Measurements from ENCODE around the gene CDHR4. TPM values are rescaled to one million over a fixed set of nuclear protein-coding genes. Genes with fewer than 3 reads are reported as not detected.
A peak's percentile ranks its signal among the peaks of the same experiment; 100 is the strongest.

Gene CDHR4
- total RNA-seq, 2 donors from 2014 or later = not detected

- peaks cover 11% of the 10 kb centered on the region for H3K4me1 Mint-ChIP-seq
- H3K4me1 ChIP-seq (ENCODE audit: control insufficient read depth, insufficient read depth, low read length) = no peaks in the 10 kb centered on the region
- no peak overlapping the region for H3K4me3 Mint-ChIP-seq
- no peak overlapping the region for H3K4me3 ChIP-seq (ENCODE audit: low read length)
- H3K36me3 ChIP-seq (ENCODE audit: control insufficient read depth, insufficient read depth, low read length) = no peaks in the 10 kb centered on the region
- H3K27ac ChIP-seq (ENCODE audit: low read depth, low read length) = peak overlapping the region; percentile 70
- no peak overlapping the region for H3K27ac Mint-ChIP-seq
- peak; percentile 66 for DNase-seq
- TF ChIP-seq CTCF (conservative IDR thresholded peaks at IDR 0.05) = no peak
- H3K9me3 Mint-ChIP-seq = no peaks in the 10 kb centered on the region
- no peaks in the 10 kb centered on the region for H3K36me3 Mint-ChIP-seq (ENCODE audit: low read depth)
- H3K27me3 Mint-ChIP-seq (ENCODE audit: insufficient read depth) = peaks cover 38% of the 10 kb centered on the region
- WGBS, 2 experiments (ENCODE audit: insufficient coverage in 1 of 2, insufficient read length in 1 of 2) = 74 to 75% methylated on average over 9 to 11 of the region's 11 CpGs
- peaks cover 43% of the 10 kb centered on the region for H3K27me3 ChIP-seq (ENCODE audit: control insufficient read depth, insufficient read depth, low read length, poor library complexity, severe bottlenecking)
- no peak overlapping the region for H3K9ac ChIP-seq (ENCODE audit: extremely low read depth, low read length, poor library complexity, severe bottlenecking)
- no peaks in the 10 kb centered on the region for H3K9me3 ChIP-seq (ENCODE audit: control insufficient read depth, low read length)
Observed at GRCh38 chr3:49805897-49806701, 6.4 kb upstream of the CDHR4 start.

GRCh38 chr3:49805367-49805782, 5.7 kb upstream of the CDHR4 start:
- Mint-ChIP-seq H3K36me3 (ENCODE audit: low read depth) (no peaks in the 10 kb centered on the region), H3K4me3 (no peak overlapping the region), H3K27ac (no peak overlapping the region), H3K4me1 (peaks cover 11% of the 10 kb centered on the region), H3K9me3 (no peaks in the 10 kb centered on the region), H3K27me3 (ENCODE audit: insufficient read depth) (peaks cover 43% of the 10 kb centered on the region)
- Histone ChIP-seq H3K27me3 (ENCODE audit: control insufficient read depth, insufficient read depth, low read length, poor library complexity, severe bottlenecking) (peaks cover 50% of the 10 kb centered on the region), H3K27ac (ENCODE audit: low read depth, low read length) (no peak overlapping the region), H3K9ac (ENCODE audit: extremely low read depth, low read length, poor library complexity, severe bottlenecking) (no peak overlapping the region), H3K4me1 (ENCODE audit: control insufficient read depth, insufficient read depth, low read length) (no peaks in the 10 kb centered on the region), H3K9me3 (ENCODE audit: control insufficient read depth, low read length) (no peaks in the 10 kb centered on the region), H3K4me3 (ENCODE audit: low read length) (no peak overlapping the region), H3K36me3 (ENCODE audit: control insufficient read depth, insufficient read depth, low read length) (no peaks in the 10 kb centered on the region)
- no peak for DNase-seq
- 80% methylated on average over 3 of the region's 3 CpGs; no CpG with 5 or more reads in 1 of the 2 experiments for WGBS, 2 experiments (ENCODE audit: insufficient coverage in 1 of 2, insufficient read length in 1 of 2)
- TF ChIP-seq CTCF (conservative IDR thresholded peaks at IDR 0.05) = no peak

GRCh38 chr3:49804141-49805041, 4.7 kb upstream of the CDHR4 start:
- no peaks in the 10 kb centered on the region for H3K36me3 ChIP-seq (ENCODE audit: control insufficient read depth, insufficient read depth, low read length)
- TF ChIP-seq CTCF (conservative IDR thresholded peaks at IDR 0.05) = no peak
- WGBS, 2 experiments (ENCODE audit: insufficient coverage in 1 of 2, insufficient read length in 1 of 2) = 92 to 93% methylated on average over 22 to 26 of the region's 26 CpGs
- no peak for DNase-seq
- peaks cover 11% of the 10 kb centered on the region for H3K4me1 Mint-ChIP-seq
- H3K4me3 Mint-ChIP-seq = no peak overlapping the region
- no peak overlapping the region for H3K9ac ChIP-seq (ENCODE audit: extremely low read depth, low read length, poor library complexity, severe bottlenecking)
- no peaks in the 10 kb centered on the region for H3K4me1 ChIP-seq (ENCODE audit: control insufficient read depth, insufficient read depth, low read length)
- H3K9me3 ChIP-seq (ENCODE audit: control insufficient read depth, low read length) = no peaks in the 10 kb centered on the region
- peaks cover 50% of the 10 kb centered on the region for H3K27me3 ChIP-seq (ENCODE audit: control insufficient read depth, insufficient read depth, low read length, poor library complexity, severe bottlenecking)
- H3K27ac ChIP-seq (ENCODE audit: low read depth, low read length) = no peak overlapping the region
- H3K27me3 Mint-ChIP-seq (ENCODE audit: insufficient read depth) = peaks cover 49% of the 10 kb centered on the region
- no peaks in the 10 kb centered on the region for H3K36me3 Mint-ChIP-seq (ENCODE audit: low read depth)
- H3K4me3 ChIP-seq (ENCODE audit: low read length) = no peak overlapping the region
- H3K27ac Mint-ChIP-seq = no peak overlapping the region
- no peaks in the 10 kb centered on the region for H3K9me3 Mint-ChIP-seq

All from endodermal cell (in vitro differentiated cells).